ENCODE results near the gene COL18A1. TPM values are rescaled to one million over a fixed set of nuclear protein-coding genes. Genes with fewer than 3 reads are reported as not detected.
A peak's percentile ranks its signal among the peaks of the same experiment; 100 is the strongest.

COL18A1 gene
- total RNA-seq, 1 experiment from 2014 or later, result 170 TPM

- no peaks in the 10 kb centered on the region for H3K36me3 ChIP-seq (ENCODE audit: control insufficient read depth, insufficient read depth, low read length)
- TF ChIP-seq CTCF (IDR thresholded peaks at IDR 0.05; ENCODE audit: insufficient read depth in 1 of 2, low read depth in 1 of 2, low read length in 1 of 2, severe bottlenecking in 1 of 2, unreplicated experiment in 1 of 2), result no peak
- Mint-ChIP-seq H3K27ac (ENCODE audit: unreplicated experiment) (peak overlapping the region; percentile 64), H3K27me3 (ENCODE audit: insufficient read depth, unreplicated experiment) (no peaks in the 10 kb centered on the region), H3K9me3 (ENCODE audit: unreplicated experiment) (peaks cover 19% of the 10 kb centered on the region), H3K36me3 (ENCODE audit: insufficient read depth, unreplicated experiment) (peaks cover 66% of the 10 kb centered on the region), H3K4me1 (ENCODE audit: low read depth, unreplicated experiment) (no peaks in the 10 kb centered on the region), H3K4me3 (ENCODE audit: unreplicated experiment) (no peak overlapping the region)
- H3K4me3 ChIP-seq (ENCODE audit: low read depth, low read length), result no peak overlapping the region
- no peaks in the 10 kb centered on the region for H3K27me3 ChIP-seq (replicated peaks; ENCODE audit: control insufficient read depth, insufficient read depth, low read length)
- POLR2A ChIA-PET, result no interaction called here
- BruUV-seq (replicated peaks), result no TSS peak
- H3K4me1 ChIP-seq, result peaks cover 9% of the 10 kb centered on the region; the same call in 1 of the 2 replicates
- intact Hi-C loops (cut with micrococcal nuclease; ENCODE audit: unreplicated experiment), result no loop called here
- H3K9me3 ChIP-seq, result peaks cover 16% of the 10 kb centered on the region
- CTCF ChIA-PET, result no interaction called here
- DNase-seq, result no peak
These were observed 44.9 kb downstream of the COL18A1 start for GRCh38 chr21:45449658-45450422.

- TF ChIP-seq CTCF (IDR thresholded peaks at IDR 0.05; ENCODE audit: insufficient read depth in 1 of 2, low read depth in 1 of 2, low read length in 1 of 2, severe bottlenecking in 1 of 2, unreplicated experiment in 1 of 2), result no peak
- Histone ChIP-seq H3K27me3 (replicated peaks; ENCODE audit: control insufficient read depth, insufficient read depth, low read length) (no peaks in the 10 kb centered on the region), H3K4me3 (ENCODE audit: low read depth, low read length) (no peak overlapping the region), H3K36me3 (ENCODE audit: control insufficient read depth, insufficient read depth, low read length) (no peaks in the 10 kb centered on the region), H3K4me1 (peaks cover 9% of the 10 kb centered on the region; the same call in 1 of the 2 replicates), H3K9me3 (peaks cover 16% of the 10 kb centered on the region)
- H3K27me3 Mint-ChIP-seq (ENCODE audit: insufficient read depth, unreplicated experiment), result no peaks in the 10 kb centered on the region
- H3K4me1 Mint-ChIP-seq (ENCODE audit: low read depth, unreplicated experiment), result no peaks in the 10 kb centered on the region
- ChIA-PET POLR2A (no interaction called here), CTCF (no interaction called here)
- H3K27ac Mint-ChIP-seq (ENCODE audit: unreplicated experiment), result no peak overlapping the region
- intact Hi-C loops (cut with micrococcal nuclease; ENCODE audit: unreplicated experiment), result no loop called here
- no peak overlapping the region for H3K4me3 Mint-ChIP-seq (ENCODE audit: unreplicated experiment)
- H3K9me3 Mint-ChIP-seq (ENCODE audit: unreplicated experiment), result peaks cover 14% of the 10 kb centered on the region
- no TSS peak for BruUV-seq (replicated peaks)
- peaks cover 65% of the 10 kb centered on the region for H3K36me3 Mint-ChIP-seq (ENCODE audit: insufficient read depth, unreplicated experiment)
- DNase-seq, result no peak
These were observed 45.6 kb downstream of the COL18A1 start for GRCh38 chr21:45450423-45451090.

- Mint-ChIP-seq H3K27ac (ENCODE audit: unreplicated experiment) (no peak overlapping the region), H3K27me3 (ENCODE audit: insufficient read depth, unreplicated experiment) (no peaks in the 10 kb centered on the region), H3K9me3 (ENCODE audit: unreplicated experiment) (peaks cover 8% of the 10 kb centered on the region), H3K4me3 (ENCODE audit: unreplicated experiment) (no peak overlapping the region), H3K4me1 (ENCODE audit: low read depth, unreplicated experiment) (no peaks in the 10 kb centered on the region), H3K36me3 (ENCODE audit: insufficient read depth, unreplicated experiment) (peaks cover 63% of the 10 kb centered on the region)
- no peak for DNase-seq
- Histone ChIP-seq H3K4me1 (peaks cover 9% of the 10 kb centered on the region; the same call in 1 of the 2 replicates), H3K36me3 (ENCODE audit: control insufficient read depth, insufficient read depth, low read length) (no peaks in the 10 kb centered on the region), H3K9me3 (peaks cover 14% of the 10 kb centered on the region), H3K27me3 (replicated peaks; ENCODE audit: control insufficient read depth, insufficient read depth, low read length) (no peaks in the 10 kb centered on the region), H3K4me3 (ENCODE audit: low read depth, low read length) (no peak overlapping the region)
- BruUV-seq (replicated peaks), result no TSS peak
- ChIA-PET POLR2A (no interaction called here), CTCF (no interaction called here)
- intact Hi-C loops (cut with micrococcal nuclease; ENCODE audit: unreplicated experiment), result no loop called here
- TF ChIP-seq CTCF (IDR thresholded peaks at IDR 0.05; ENCODE audit: insufficient read depth in 1 of 2, low read depth in 1 of 2, low read length in 1 of 2, severe bottlenecking in 1 of 2, unreplicated experiment in 1 of 2), result no peak
These were observed 46.3 kb downstream of the COL18A1 start for GRCh38 chr21:45451091-45451740.

All from Caco-2 (cell line).